GM21390 (cell line): ENCODE results near the gene DMRT3.

Experiments used
- ATAC-seq: cut with Tn5 transposase; IDR thresholded peaks from one replicate; pipeline ENCODE4 v1.9.1; 2021; ENCODE audit not compliant: unreplicated experiment

DMRT3 gene

GRCh38 chr9:976258-976942 is at the start of gene DMRT3:
Gene DMRT3, plus strand, starts transcription at chr9:976655. Its CDS starts 347 bp downstream, at chr9:977002.
- no peak for ATAC-seq

GRCh38 chr9:926976-927375 is 49.5 kb upstream of the DMRT3 start:
- no peak for ATAC-seq

GRCh38 chr9:928363-929042 is 48.0 kb upstream of the DMRT3 start:
- ATAC-seq = no peak

- ATAC-seq = no peak
Measured at GRCh38 chr9:929719-930118, 46.7 kb upstream of the DMRT3 start.

- ATAC-seq = no peak
Measured at GRCh38 chr9:933356-933755, 43.1 kb upstream of the DMRT3 start.

GRCh38 chr9:935348-935965 is 41.0 kb upstream of the DMRT3 start:
- no peak for ATAC-seq

GRCh38 chr9:942805-943580 is 33.5 kb upstream of the DMRT3 start:
- ATAC-seq = no peak

GRCh38 chr9:947985-948384 is 28.5 kb upstream of the DMRT3 start:
- no peak for ATAC-seq

- no peak for ATAC-seq
Measured at GRCh38 chr9:948497-948896, 28.0 kb upstream of the DMRT3 start.

GRCh38 chr9:950139-950538 is 26.3 kb upstream of the DMRT3 start:
- ATAC-seq = no peak

- ATAC-seq = no peak
Measured at GRCh38 chr9:952546-952945, 23.9 kb upstream of the DMRT3 start.

GRCh38 chr9:959105-959504 is 17.4 kb upstream of the DMRT3 start:
- ATAC-seq = no peak

GRCh38 chr9:959914-960313 is 16.5 kb upstream of the DMRT3 start:
- ATAC-seq = no peak

- no peak for ATAC-seq
Measured at GRCh38 chr9:962023-962422, 14.4 kb upstream of the DMRT3 start.

GRCh38 chr9:965497-965896 is 11.0 kb upstream of the DMRT3 start:
- no peak for ATAC-seq

GRCh38 chr9:966870-967269 is 9.6 kb upstream of the DMRT3 start:
- ATAC-seq = no peak

GRCh38 chr9:967436-967835 is 9.0 kb upstream of the DMRT3 start:
- no peak for ATAC-seq

- no peak for ATAC-seq
Measured at GRCh38 chr9:967903-968641, 8.4 kb upstream of the DMRT3 start.

GRCh38 chr9:969310-970150 is 6.9 kb upstream of the DMRT3 start:
- no peak for ATAC-seq
